ENCODE results near the gene BMERB1.
"Not testable (repeated sequence)": the region's sequence is repeated elsewhere in the genome, so short reads cannot be mapped to it uniquely, and the experiment has no call there.

Gene BMERB1

GRCh38 chr16:15434425-15435215, at the start of gene BMERB1:
BMERB1 (plus strand) TSS chr16:15434588; CDS start chr16:15434654, 66 bp downstream.
- no peak for TF ChIP-seq CTCF (IDR thresholded peaks at IDR 0.05; ENCODE audit: control insufficient read depth, insufficient read depth, low read depth, low read length, missing control alignments)
- DNase-seq (ENCODE audit: low read depth): no peak
- peak within 1 kb of the TSS; percentile 86 for H3K4me3 ChIP-seq (ENCODE audit: control insufficient read depth, low read depth, low read length)

GRCh38 chr16:15388060-15388459, 46.3 kb upstream of the BMERB1 start:
- H3K4me3 ChIP-seq (ENCODE audit: control insufficient read depth, low read depth, low read length); DNase-seq (ENCODE audit: low read depth): not testable (repeated sequence)

- H3K4me3 ChIP-seq (ENCODE audit: control insufficient read depth, low read depth, low read length); DNase-seq (ENCODE audit: low read depth): not testable (repeated sequence)
Observed at GRCh38 chr16:15389916-15390315, 44.5 kb upstream of the BMERB1 start.

- not testable (repeated sequence) for DNase-seq (ENCODE audit: low read depth); H3K4me3 ChIP-seq (ENCODE audit: control insufficient read depth, low read depth, low read length)
Observed at GRCh38 chr16:15393025-15393424, 41.4 kb upstream of the BMERB1 start.

GRCh38 chr16:15395631-15396508, 38.5 kb upstream of the BMERB1 start, which contains the start of gene MPV17L:
MPV17L (plus strand) TSS chr16:15395754; CDS start chr16:15395898, 144 bp downstream.
- not testable (repeated sequence) for DNase-seq (ENCODE audit: low read depth)
- H3K4me3 ChIP-seq (ENCODE audit: control insufficient read depth, low read depth, low read length): peak within 1 kb of the TSS; percentile 42

GRCh38 chr16:15396509-15396829, 37.9 kb upstream of the BMERB1 start:
- DNase-seq (ENCODE audit: low read depth); H3K4me3 ChIP-seq (ENCODE audit: control insufficient read depth, low read depth, low read length): not testable (repeated sequence)

- no peak overlapping the region for H3K4me3 ChIP-seq (ENCODE audit: control insufficient read depth, low read depth, low read length)
- DNase-seq (ENCODE audit: low read depth): no peak
Observed at GRCh38 chr16:15396948-15397594, 37.3 kb upstream of the BMERB1 start.

GRCh38 chr16:15398618-15399316, 35.6 kb upstream of the BMERB1 start:
- no peak overlapping the region for H3K4me3 ChIP-seq (ENCODE audit: control insufficient read depth, low read depth, low read length)
- DNase-seq (ENCODE audit: low read depth): no peak
- TF ChIP-seq CTCF (IDR thresholded peaks at IDR 0.05; ENCODE audit: control insufficient read depth, insufficient read depth, low read depth, low read length, missing control alignments): no peak

More at GRCh38 chr16:15396948-15397594, 37.3 kb upstream of the BMERB1 start:
- no peak for TF ChIP-seq CTCF (IDR thresholded peaks at IDR 0.05; ENCODE audit: control insufficient read depth, insufficient read depth, low read depth, low read length, missing control alignments)

GRCh38 chr16:15399317-15399716, 35.1 kb upstream of the BMERB1 start:
- no peak overlapping the region for H3K4me3 ChIP-seq (ENCODE audit: control insufficient read depth, low read depth, low read length)
- no peak for TF ChIP-seq CTCF (IDR thresholded peaks at IDR 0.05; ENCODE audit: control insufficient read depth, insufficient read depth, low read depth, low read length, missing control alignments)
- DNase-seq (ENCODE audit: low read depth): no peak

- DNase-seq (ENCODE audit: low read depth); H3K4me3 ChIP-seq (ENCODE audit: control insufficient read depth, low read depth, low read length): not testable (repeated sequence)
Observed at GRCh38 chr16:15400314-15400713, 34.1 kb upstream of the BMERB1 start.
